Femur (tissue), 1 donor: ENCODE measurements around the gene PHLDB2.

Source experiments
- DNase-seq: peaks from one replicate; pipeline ENCODE4 v3.0.0-alpha.2; 2017

PHLDB2 gene

GRCh38 chr3:111929484-111929883 is 70.4 kb downstream of the PHLDB2 start:
- no peak for DNase-seq

DNA sequence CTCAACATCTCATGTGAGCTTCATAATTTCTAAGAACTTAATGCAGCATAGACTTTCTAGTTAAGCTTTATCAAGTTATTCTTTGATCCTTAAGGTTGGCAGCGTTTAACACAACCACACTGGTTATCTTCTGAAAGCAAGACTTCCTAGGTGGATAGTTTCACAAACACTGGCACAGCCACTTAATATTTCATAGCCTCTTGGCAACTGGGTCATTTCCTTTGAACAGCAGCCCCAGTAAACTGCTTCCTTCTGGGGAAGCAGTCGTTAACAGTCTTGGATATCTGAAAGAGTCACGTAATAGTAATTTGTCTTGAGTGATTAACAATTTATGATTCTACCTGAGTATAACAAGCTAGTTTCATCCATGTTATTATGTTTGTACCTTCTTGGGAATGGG is 73.9 kb downstream of the PHLDB2 start:
- DNase-seq = no peak

DNA sequence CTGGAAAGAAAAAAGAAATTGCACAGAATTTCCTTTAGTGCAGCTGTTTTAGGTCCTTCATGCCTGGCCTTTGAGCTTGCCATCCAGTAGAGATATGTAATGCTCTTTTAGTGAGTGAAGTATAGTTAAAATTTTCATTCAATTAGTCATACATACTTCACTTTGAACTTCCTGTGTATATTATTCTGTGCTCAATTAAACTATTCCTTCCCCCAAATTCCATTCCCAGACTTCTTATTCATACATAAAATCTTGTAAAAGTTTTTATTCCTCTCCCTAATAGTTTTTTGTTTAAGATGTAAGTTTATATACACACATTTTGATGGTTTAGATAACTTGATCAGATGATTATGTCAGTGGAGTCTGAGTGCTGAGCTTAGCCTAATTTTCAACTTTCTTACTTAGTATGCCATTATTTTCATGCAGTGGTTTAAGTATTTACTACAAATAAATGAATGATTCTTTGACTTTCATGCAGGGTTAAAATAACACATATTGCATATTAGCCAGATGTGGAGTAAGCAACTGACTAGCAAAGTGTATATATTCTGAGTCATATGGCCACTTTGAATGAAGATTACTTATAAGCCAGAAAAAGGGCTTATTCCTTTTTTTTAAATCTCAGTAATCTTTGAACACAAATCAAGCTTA is 77.3 kb downstream of the PHLDB2 start:
- DNase-seq = no peak

GRCh38 chr3:111936967-111937366 is 77.9 kb downstream of the PHLDB2 start:
- no peak for DNase-seq

DNA sequence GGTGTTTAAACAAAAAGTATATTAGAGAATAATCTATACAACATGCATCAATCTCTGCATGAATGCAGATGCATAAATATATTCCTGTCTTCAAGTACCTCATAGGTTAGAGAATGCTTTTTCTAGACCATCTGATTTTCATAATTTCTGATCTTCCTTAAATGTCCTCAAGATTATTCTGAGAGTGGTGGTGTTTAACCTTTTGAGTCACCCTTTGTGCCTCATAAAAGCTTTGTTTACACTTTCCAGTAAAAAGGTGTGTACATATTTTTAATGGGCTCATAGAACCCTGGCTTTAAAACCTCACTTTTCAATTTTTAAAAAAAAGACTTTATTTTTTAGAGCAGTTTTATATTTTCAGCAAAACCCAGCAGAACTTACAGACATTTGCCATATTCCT is 78.8 kb downstream of the PHLDB2 start:
- DNase-seq = no peak

DNA sequence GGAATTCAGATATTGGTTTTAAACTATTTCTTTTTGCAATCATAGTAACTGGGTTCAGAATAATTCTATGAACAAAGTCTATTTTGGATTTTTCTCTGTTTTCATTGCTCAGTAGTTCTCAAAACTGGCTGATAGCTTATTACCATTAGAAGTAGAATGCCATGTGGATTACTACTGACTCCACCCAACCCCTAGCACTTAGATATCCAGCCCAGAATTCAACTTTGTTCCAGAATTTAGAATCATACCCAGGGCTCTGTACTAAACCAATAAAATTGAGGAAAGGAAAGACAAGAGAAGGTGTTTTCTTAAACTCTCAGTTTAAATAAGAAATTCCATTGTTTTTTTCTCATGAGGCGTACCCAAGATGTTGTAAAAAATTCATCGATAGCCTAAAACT is 80.8 kb downstream of the PHLDB2 start:
- no peak for DNase-seq

GRCh38 chr3:111943533-111943932 is 84.5 kb downstream of the PHLDB2 start:
- no peak for DNase-seq

GRCh38 chr3:111944372-111944771 is 85.3 kb downstream of the PHLDB2 start:
- no peak for DNase-seq

- DNase-seq = no peak
These were observed 88.2 kb downstream of the PHLDB2 start for GRCh38 chr3:111947231-111947630.

DNA sequence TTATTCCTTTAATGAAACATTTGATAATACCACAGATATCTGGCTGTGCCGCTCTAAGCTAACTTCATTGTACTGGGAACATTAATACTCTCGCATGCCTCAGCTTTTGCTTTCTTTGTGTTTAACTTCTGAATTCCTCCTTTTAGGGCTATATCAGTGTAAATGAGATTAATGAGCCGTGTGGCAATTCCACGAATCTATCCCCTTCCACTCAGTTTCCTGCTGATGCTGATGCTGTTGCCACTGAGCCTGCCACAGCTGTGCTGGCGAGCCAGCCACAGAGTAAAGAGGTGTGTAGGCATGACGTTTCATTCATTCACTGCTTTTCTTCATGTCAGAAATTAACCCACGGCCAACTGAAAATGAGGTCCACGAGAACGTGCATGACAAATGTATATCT is 89.7 kb downstream of the PHLDB2 start:
- no peak for DNase-seq

DNA sequence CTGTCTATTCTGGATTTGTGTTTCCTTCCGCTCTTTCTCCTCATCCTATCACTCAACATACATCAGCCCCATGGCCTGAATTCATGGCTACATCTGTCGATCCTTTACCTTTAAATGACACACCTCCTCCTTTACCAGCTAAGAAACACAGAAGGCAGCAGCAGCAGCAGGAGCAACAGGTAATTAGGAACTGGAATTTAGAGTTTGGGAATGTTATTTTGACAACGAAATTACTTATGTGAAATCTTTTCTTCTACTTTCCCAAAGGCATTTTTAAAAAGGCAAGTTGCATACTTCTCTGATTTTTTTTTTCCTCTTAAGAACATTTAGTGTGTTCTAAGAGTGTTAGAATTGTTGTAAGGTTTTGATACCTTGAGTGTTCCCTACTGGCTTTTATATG is 90.6 kb downstream of the PHLDB2 start:
- DNase-seq = no peak

- DNase-seq = no peak
These were observed 92.0 kb downstream of the PHLDB2 start for GRCh38 chr3:111951032-111951431.

DNA sequence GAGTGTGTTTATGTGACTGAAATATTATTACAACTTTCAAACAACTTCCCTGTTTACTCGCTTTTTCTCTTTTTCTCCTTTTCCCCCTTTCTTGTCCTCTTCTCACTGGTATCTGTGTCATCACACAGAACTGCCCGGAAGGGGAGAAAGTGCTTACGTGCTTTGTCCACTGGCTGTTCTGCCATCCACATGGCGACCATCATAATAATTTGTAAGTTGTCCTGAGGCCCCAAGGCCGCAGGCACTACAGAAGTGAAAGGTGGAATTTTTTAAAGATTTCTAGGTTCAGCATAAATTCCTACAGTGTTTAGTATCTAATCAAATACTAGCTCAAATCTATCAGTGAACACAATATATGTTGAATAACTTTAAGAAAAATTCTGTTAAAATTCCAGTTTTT is 93.0 kb downstream of the PHLDB2 start:
- no peak for DNase-seq

DNA sequence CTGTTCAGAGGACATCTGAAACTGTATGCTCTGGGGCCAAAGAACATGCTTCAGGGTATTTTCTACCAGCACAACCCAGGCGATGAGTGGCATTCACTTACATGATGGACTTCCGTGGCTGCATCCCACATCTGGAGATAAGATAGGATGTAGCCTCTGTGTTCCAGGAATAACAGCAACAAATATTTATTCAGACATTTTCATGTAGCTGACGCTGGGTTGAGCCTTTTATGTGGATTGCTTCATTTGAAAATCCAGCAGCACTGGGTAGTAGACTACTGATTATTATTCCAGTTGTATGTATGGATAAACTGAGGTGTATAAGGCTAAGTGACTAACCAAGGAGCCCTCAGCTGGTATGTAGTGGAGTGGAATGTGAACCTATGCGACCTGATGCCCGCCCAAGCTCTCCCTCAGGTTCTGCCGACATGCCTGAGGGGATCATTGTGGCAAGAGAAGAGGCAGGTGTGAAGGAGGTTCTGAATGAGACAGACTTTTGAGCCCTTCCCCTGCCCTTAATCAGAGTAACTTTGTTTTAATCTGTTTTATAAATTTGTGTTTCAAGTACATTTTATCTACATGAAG is 93.9 kb downstream of the PHLDB2 start:
- no peak for DNase-seq

DNA sequence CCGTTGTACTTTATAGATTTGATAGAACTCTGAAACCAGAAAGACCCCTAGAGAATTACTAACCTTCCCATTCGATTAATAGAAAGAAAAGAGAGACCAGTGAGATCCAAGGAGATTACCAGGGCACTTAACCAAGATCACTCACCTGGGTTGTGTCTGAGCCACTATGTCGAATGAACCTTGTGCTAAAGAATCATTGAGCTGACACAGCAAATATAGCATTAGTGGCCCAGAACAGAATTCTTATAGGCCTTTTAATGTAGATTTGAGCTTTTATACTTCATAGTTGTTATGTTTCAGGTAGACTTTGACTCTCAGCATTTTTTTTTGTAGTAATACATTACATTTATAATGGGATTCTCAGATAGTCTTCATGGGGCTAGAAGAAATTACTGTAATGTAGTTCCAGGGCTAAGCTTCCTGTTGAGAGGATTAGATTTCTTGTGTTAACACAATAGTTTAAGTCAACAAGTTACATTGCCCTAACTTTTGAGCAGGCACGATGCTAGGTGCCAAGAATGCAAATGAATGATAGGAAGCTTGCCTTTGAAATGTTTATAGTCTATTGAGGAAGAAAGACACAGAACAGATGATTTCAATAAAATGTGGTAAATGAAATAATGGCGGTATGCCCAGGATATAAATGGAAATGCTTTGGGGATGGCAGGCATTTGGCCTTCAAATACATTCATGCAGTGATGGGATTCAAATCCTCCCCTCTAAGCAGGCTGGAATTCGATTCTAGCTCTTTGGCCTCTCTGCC is 95.3 kb downstream of the PHLDB2 start:
- DNase-seq = no peak

DNA sequence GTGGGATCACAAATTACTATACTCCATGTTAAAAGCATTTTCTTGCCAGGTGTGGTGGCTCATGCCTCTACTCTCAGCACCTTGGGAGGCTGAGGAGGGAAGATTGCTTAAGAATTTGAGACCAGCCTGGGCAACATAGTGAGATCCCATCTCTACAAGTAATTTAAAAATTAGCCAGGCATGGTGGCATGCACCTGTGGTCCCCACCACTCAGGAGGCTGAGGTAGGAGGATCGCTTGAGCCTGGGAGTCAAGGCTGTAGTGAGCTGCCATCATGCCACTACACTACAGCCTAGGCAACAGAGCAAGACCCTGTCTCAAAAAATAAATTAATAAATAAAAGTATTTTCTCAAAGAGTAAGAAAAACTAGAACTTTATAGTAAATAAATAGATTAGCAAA is 96.8 kb downstream of the PHLDB2 start:
- no peak for DNase-seq

DNA sequence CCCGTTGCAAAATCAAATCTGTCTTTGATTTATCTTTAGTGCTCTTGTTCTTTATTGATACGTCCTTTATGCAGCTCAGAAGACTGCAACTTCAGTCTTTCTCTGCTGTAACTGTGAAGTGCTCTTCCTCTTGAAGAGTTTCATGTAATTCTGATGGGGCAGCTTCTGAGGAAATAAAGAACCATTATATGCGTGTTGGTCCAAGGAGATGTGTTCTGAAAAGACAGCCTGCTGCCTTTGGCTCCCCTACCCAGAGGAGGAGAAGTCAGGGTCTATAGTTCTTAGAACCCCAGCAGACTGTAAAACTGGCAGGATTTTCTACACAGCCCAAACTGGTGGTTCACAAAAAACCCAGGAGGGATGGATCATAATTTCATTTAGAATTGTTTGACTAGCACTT is 97.4 kb downstream of the PHLDB2 start:
- DNase-seq = no peak

GRCh38 chr3:111956995-111957734 is 98.1 kb downstream of the PHLDB2 start:
- peak; percentile 35 for DNase-seq

DNA sequence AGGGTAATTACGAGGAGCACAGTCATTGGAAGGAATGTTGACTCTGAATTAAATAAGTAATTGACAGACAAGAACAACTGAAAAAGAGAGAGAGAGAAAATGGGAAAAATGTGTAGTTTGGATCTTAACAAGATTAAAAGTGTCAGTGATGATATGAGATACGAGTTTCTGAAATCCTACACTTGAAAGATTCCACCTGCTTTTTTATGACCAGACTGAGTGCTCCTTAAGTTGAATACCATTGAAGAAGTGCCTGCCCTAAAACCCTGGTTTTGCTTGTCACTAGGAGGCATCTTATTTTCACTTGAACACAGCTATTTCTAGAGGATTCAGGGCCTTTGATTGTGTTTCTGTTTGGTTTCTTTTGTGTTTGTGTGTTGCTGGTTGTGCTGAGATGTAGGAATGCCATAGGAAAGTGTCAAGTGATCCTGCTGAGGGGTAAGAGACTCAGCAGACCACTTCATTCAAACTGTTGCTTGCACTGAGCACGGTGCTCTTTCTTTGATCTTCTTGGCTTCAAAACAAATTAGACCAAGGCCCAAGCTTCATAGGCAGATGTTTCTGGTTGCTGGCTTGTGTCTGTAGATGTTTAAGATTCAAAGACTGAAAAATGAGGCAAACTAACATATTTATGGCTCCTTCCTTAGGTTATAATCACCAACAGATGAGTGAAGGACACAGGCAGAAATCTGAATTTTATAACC is 102.5 kb downstream of the PHLDB2 start:
- DNase-seq = no peak

DNA sequence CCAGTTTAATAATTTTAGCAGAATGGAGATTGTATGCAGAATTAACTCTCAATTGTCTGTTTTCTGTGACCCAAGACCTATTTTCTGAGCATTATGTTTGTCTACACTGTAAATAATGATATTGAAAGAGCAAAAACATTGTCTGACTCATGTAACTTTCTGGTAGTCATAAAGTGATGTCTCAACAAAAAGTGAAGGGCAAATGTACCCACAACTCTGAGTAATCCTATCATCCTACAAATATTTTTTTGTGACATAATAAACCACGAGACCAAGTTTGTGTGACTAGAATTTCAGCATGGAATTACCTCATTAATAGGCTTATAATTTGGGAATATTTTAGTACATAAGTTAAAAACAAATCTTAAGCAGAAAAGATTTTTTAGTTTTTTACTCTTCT is 104.4 kb downstream of the PHLDB2 start:
- DNase-seq = no peak

GRCh38 chr3:111965484-111965883 is 106.4 kb downstream of the PHLDB2 start:
- DNase-seq = no peak

GRCh38 chr3:111967068-111967467 is 108.0 kb downstream of the PHLDB2 start:
- DNase-seq = no peak
